IPS-20b (cell line): ENCODE data around the gene ABHD14A.

Experiments used
- H3K27ac ChIP-seq: one replicate; pipeline ENCODE4 v1.5.1; 2013; ENCODE audit warnings: low read length
- H3K27me3 ChIP-seq: 2 replicates; pipeline ENCODE4 v1.6.1; 2013; ENCODE audit warnings: mild to moderate bottlenecking, low read length, inconsistent platforms; ENCODE audit not compliant: insufficient read depth
- H3K36me3 ChIP-seq: 2 replicates; pipeline ENCODE4 v1.6.1; 2013; ENCODE audit warnings: low read depth, mild to moderate bottlenecking, inconsistent platforms, low read length, moderate library complexity; ENCODE audit not compliant: insufficient read depth
- H3K4me1 ChIP-seq: 2 replicates; pipeline ENCODE4 v1.6.1; 2013; ENCODE audit warnings: mild to moderate bottlenecking, control low read depth, inconsistent platforms, low read length, moderate library complexity; ENCODE audit not compliant: insufficient read depth
- H3K4me3 ChIP-seq: 2 replicates; pipeline ENCODE4 v1.5.1; 2013; ENCODE audit warnings: mild to moderate bottlenecking, low read length, inconsistent platforms
- H3K9ac ChIP-seq: 2 replicates; pipeline ENCODE4 v1.6.1; 2013; ENCODE audit warnings: low read depth, mild to moderate bottlenecking, inconsistent platforms, low read length, moderate library complexity
- H3K9me3 ChIP-seq: 2 replicates; pipeline ENCODE4 v1.6.1; 2013; ENCODE audit warnings: mild to moderate bottlenecking, low read depth, low read length, inconsistent platforms; ENCODE audit not compliant: insufficient read depth

ABHD14A gene

DNA sequence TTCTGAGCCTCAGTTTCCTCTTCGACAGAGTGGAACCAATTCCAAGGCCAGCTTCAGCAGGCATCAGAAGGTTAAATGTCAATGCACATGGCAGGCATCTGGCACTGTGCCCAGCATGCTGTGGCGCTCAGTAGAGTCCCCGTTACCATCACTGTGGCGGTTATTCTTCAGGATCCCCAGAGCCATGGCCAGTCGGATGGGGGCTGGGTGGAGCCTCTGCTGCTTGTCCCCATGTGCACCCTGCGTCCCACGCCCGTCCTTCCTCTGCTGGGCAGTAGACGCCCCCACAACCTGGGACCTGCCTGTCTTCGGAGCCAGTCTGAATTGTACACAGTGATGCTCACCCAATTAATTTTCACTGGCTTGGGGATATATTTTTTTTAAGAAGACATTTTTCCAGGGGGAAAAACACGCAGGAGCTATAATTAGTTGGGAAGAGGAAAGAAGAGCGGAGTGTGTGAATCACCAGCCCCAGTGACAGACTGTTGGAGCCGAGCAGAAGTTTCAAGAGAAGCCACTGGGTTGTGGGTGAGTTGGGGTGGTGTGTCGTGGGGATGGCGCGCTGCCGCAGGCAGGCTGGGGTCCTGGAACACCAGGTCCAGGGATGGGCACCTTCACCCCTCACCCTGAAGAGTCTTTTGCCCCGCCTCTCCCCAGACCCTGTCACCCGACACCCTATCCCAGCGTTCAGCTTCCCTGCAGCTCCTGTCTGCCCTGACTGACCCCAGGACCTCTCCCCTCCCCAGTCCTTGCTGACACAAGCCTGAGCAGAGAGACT, 47.6 kb downstream of the ABHD14A start:
- Histone ChIP-seq H3K27me3 (no peaks in the 10 kb centered on the region), H3K36me3 (no peaks in the 10 kb centered on the region), H3K4me3 (no peak overlapping the region), H3K9me3 (no peaks in the 10 kb centered on the region), H3K4me1 (no peaks in the 10 kb centered on the region), H3K9ac (no peak overlapping the region), H3K27ac (no peak overlapping the region)

DNA sequence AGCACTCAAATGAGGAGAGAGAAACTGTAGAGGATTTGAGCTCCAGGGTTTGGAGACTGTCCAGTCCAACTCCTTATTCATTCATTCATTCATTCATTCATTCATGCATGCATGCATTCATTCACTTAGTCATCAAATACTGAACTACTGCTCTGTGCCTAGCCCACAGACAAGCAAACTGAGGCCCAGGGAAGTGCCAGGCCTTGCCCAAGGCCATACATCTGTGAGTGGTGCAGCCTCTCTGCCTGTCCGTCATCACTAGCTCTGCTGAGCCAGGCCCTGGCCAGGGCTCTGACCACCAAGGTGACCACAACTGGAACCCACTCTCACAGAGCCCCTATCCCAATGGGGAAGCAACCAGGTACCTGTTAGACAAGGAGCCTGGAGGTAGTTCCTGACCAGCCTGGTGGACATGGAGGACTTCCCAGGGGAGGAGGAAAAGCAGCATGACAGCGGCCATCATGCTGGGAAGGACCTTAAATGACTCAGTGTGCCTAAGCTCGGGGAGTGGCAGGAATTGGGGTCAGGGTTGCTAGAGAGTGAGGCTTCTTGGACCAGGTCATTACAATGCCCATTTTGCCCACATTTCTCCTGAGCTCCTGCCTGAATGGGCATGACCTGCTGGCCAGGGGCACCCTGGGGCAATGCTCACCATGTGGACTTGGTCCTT, 48.4 kb downstream of the ABHD14A start:
- H3K27me3 ChIP-seq = no peaks in the 10 kb centered on the region
- H3K36me3 ChIP-seq = no peaks in the 10 kb centered on the region
- H3K9me3 ChIP-seq = no peaks in the 10 kb centered on the region
- no peak overlapping the region for H3K27ac ChIP-seq
- H3K4me3 ChIP-seq = no peak overlapping the region
- H3K4me1 ChIP-seq = no peaks in the 10 kb centered on the region
- no peak overlapping the region for H3K9ac ChIP-seq

DNA sequence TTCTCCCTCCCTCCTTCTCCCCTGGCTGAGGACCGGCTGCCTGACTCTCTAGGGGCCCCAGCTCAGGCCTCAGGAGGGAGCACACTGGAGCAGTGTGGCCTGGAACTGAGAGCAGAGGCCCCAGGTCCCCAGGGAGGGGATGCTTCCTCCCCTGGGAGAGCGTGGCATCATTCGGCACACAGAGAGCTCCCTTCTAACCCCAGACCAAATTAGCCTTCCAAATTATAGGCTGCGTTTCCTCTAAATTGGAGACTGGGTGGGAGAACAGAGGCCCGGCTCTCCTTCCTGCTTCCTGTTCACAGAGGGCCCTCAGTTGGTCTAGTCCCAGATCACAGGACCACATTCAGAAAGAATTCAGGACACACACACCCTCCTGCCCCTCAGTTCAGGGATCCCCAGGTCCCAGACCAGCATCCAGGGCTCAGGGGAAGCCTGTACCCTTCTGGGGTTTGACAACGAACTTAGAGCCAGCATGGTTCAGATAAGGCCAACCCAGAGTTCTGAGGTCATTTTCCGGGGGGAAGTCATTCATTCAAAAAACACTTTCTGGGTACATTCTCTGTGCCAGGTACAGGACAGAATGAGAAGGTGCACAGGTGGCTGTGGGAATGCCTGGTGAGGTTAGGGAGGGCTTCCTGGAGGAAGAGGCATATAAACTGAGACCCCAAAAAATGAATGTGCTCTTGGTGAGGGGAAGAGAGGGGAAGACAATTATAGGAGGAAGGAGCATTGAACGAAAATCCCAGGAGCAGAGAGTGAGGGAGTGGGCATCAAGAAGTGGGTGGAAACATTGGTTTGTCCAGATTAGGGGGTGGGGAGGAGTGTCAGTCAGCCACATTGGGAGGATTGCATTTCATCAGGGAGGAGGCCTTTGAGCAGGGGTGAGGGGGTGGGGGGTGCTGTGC, 49.2 kb downstream of the ABHD14A start:
- Histone ChIP-seq H3K4me3 (no peak overlapping the region), H3K27me3 (no peaks in the 10 kb centered on the region), H3K4me1 (no peaks in the 10 kb centered on the region), H3K36me3 (no peaks in the 10 kb centered on the region), H3K27ac (no peak overlapping the region), H3K9me3 (no peaks in the 10 kb centered on the region), H3K9ac (no peak overlapping the region)

DNA sequence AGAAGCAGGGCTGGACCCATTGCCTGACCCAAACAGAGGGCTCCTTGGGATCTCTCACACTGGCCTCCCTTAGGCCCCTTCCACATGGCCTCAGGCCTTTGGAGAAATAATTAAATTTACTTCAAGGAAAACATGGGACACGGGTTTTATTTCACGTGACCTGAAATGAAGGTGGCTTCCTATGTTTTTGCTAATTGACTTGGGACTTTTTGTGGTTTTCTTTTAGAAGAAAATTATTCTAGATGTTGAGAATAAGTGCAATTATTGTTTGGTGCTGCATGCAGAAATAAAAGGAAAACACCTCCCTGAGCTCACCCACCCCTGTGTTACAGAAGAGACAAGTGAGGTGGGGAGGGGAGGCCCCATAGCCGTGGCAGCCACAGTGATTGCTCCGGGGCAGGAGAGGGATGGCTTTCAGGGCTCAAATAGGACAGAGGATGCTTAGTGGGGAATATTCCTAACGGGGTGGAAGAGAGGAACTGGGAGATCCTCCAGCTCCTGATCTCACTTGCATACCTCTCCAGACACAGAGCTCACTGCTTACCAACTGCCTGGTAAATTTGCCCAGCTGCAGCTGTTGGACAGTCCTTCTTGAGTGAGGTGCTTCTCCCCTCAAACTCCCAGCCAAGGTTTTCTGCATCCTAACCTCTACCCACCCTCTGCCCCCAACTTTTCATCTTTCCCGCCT, 50.0 kb downstream of the ABHD14A start:
- Histone ChIP-seq H3K9ac (no peak overlapping the region), H3K4me3 (no peak overlapping the region), H3K9me3 (no peaks in the 10 kb centered on the region), H3K36me3 (no peaks in the 10 kb centered on the region), H3K27me3 (no peaks in the 10 kb centered on the region), H3K4me1 (no peaks in the 10 kb centered on the region), H3K27ac (no peak overlapping the region)

DNA sequence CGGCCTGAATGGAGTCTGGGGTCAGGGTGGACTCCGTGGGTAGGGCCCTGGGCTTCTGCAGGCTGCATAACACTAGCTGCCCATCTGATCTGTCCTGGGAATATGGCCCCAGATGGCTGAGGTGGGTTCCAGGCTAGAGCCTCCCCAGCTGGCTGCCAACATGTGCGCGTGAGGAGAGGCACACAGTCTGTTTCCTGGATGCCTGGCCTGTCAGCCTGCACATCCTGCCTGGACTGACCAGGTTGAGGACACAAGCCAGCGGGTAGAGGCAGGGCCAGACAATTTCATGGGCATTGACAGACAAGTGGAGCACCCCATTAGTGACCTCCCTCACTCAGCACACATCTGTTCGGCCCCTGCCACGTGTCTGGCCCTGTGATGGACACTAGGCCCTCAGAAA, 50.6 kb downstream of the ABHD14A start:
- no peaks in the 10 kb centered on the region for H3K4me1 ChIP-seq
- H3K9me3 ChIP-seq = no peaks in the 10 kb centered on the region
- H3K36me3 ChIP-seq = no peaks in the 10 kb centered on the region
- no peak overlapping the region for H3K4me3 ChIP-seq
- H3K27me3 ChIP-seq = no peaks in the 10 kb centered on the region
- no peak overlapping the region for H3K9ac ChIP-seq
- no peak overlapping the region for H3K27ac ChIP-seq

DNA sequence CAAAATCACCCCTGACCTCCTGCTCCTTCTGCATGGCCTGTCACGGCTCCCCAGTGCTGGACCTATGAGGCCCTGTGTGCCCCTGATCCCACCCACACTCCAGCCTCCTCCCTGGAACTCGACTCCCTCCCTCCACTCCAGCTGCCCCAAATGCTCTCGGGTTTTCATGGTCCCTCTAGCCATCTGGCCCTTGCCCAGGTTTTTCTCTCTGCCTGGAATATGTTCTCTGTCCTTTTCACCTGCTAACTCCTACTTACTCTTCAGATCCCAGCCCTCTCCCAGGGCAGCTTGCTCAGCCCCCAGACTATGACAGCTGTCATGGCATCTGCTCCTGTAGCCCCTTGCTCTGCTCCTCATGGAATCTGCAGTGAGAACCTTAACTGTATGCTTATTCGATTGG, 51.2 kb downstream of the ABHD14A start:
- no peaks in the 10 kb centered on the region for H3K4me1 ChIP-seq
- no peaks in the 10 kb centered on the region for H3K27me3 ChIP-seq
- H3K27ac ChIP-seq = no peak overlapping the region
- no peak overlapping the region for H3K9ac ChIP-seq
- H3K9me3 ChIP-seq = no peaks in the 10 kb centered on the region
- H3K36me3 ChIP-seq = no peaks in the 10 kb centered on the region
- no peak overlapping the region for H3K4me3 ChIP-seq

DNA sequence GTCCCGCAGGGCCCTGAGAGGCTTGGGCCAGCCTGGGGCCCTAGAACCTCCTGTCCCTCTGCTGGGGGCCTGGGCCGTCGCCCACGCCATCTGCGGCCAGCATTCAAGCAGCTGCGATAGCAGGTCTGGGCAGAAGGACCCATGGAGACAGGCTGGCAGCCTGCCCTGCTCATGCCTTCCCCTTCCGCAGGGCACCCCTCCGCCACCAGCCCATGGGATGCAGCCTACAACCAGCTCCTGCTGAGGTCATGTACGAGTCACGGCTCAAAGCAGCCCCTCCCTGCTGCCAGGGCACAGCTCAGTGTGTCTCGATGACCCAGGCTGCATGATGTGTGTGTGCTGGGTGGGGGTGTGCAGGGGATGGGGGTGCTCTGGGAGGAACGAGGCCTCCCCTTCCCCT, 53.7 kb downstream of the ABHD14A start:
- Histone ChIP-seq H3K4me3 (no peak overlapping the region), H3K9me3 (no peaks in the 10 kb centered on the region), H3K9ac (no peak overlapping the region), H3K27ac (no peak overlapping the region), H3K36me3 (no peaks in the 10 kb centered on the region), H3K27me3 (no peaks in the 10 kb centered on the region), H3K4me1 (no peaks in the 10 kb centered on the region)

DNA sequence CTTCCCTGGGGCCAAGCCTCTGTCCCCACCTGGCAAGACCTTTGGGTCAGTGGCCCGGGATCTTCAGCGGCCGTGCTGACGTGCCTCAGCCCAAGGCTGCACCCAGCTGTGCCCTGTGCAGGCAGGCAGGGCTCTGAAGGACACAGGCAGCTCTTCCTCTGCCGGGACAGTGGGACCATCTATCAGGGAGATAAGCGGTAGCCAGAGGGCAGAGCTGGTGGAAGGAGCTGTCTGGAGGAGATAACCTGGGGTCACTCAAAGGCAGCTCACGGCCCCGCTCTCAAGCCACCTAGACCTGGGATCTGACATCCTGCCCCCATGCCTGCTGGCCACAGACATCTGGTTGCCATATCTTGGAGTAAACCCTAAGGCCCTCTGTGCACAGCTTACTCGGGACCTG, 54.2 kb downstream of the ABHD14A start:
- Histone ChIP-seq H3K4me3 (no peak overlapping the region), H3K9me3 (no peaks in the 10 kb centered on the region), H3K9ac (no peak overlapping the region; the same call in 1 of the 2 replicates), H3K4me1 (no peaks in the 10 kb centered on the region), H3K27ac (no peak overlapping the region), H3K36me3 (no peaks in the 10 kb centered on the region), H3K27me3 (no peaks in the 10 kb centered on the region)

DNA sequence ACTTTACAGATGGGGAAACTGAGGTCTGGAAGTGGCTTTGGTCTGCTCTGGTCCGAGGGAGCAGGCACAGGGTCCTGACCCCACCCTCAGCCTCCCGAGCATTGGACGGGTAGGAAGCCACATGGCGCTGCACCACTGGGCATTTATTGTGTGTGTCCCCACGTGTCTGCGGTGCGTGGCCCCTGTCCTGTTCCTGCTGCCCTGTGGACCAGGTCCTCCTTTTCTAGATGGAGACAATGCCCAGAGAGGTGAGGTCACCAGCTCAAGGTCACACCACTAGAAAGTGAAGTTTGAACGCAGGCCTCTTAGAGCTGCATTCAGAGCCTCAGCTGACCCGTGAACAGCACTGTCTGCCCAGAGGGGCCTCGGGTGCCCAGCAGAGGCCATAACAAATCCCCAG, 54.7 kb downstream of the ABHD14A start:
- Histone ChIP-seq H3K4me3 (no peak overlapping the region), H3K27ac (no peak overlapping the region), H3K9ac (no peak overlapping the region; the same call in 1 of the 2 replicates), H3K4me1 (no peaks in the 10 kb centered on the region), H3K9me3 (no peaks in the 10 kb centered on the region), H3K36me3 (no peaks in the 10 kb centered on the region), H3K27me3 (no peaks in the 10 kb centered on the region)
